Measurements from ENCODE around the gene DGKI.

- no peak for TF ChIP-seq CTCF (IDR thresholded peaks at IDR 0.05)
- TF ChIP-seq POLR2A (IDR thresholded peaks at IDR 0.05; ENCODE audit: low read depth), result no peak
- no peak for TF ChIP-seq POLR2AphosphoS5 (IDR thresholded peaks at IDR 0.05)
- no peak for TF ChIP-seq EP300 (IDR thresholded peaks at IDR 0.05)
Observed at GRCh38 chr7:137544453-137545058, 302.2 kb downstream of the DGKI start.
